Endothelial cell (in vitro differentiated cells): Measurements from ENCODE around the gene RALB. TPM values are rescaled to one million over a fixed set of nuclear protein-coding genes. Genes with fewer than 3 reads are reported as not detected.
"Not testable (repeated sequence)": the region's sequence is repeated elsewhere in the genome, so short reads cannot be mapped to it uniquely, and the experiment has no call there.

Experiments used
- DNase-seq: peaks from one replicate; pipeline ENCODE4 v3.0.0; 2021; ENCODE audit warnings: low spot score
- H3K27ac Mint-ChIP-seq: one replicate; pipeline ENCODE4 v1.8.0; 2021; ENCODE audit warnings: mixed read lengths, inconsistent platforms; ENCODE audit not compliant: unreplicated experiment
- H3K27me3 Mint-ChIP-seq: one replicate; pipeline ENCODE4 v1.8.0; 2021; ENCODE audit warnings: mild to moderate bottlenecking, moderate library complexity, mixed read lengths, inconsistent platforms; ENCODE audit not compliant: unreplicated experiment
- H3K36me3 Mint-ChIP-seq: one replicate; pipeline ENCODE4 v1.8.0; 2021; ENCODE audit warnings: mild to moderate bottlenecking, low read depth, mixed read lengths, inconsistent platforms; ENCODE audit not compliant: unreplicated experiment
- H3K4me1 Mint-ChIP-seq: one replicate; pipeline ENCODE4 v1.8.0; 2021; ENCODE audit warnings: mild to moderate bottlenecking, mixed read lengths, inconsistent platforms; ENCODE audit not compliant: unreplicated experiment
- H3K4me3 Mint-ChIP-seq: one replicate; pipeline ENCODE4 v1.8.0; 2021; ENCODE audit warnings: mild to moderate bottlenecking, mixed read lengths, inconsistent platforms; ENCODE audit not compliant: unreplicated experiment
- H3K9me3 Mint-ChIP-seq: one replicate; pipeline ENCODE4 v1.8.0; 2021; ENCODE audit warnings: mixed read lengths, inconsistent platforms; ENCODE audit not compliant: unreplicated experiment
- CTCF ChIP-seq: fragments of 200-600 bp; sonication (generic); IDR thresholded peaks from one replicate; pipeline ENCODE4 v1.5.0; 2021; ENCODE audit warnings: antibody characterized with exemption; ENCODE audit not compliant: unreplicated experiment
- total RNA-seq: library from RNA; stranded (reverse); fragmentation: NEBNext Ultra II Directional; extraction: Animal tissue kit (Norgen Biotek cat#: 25700); gene quantifications from one replicate; pipeline ENCODE4 v1.2.1, GENCODE V29; 2021; ENCODE audit not compliant: unreplicated experiment

The RALB gene
- total RNA-seq, 1 donor from 2014 or later: 367 TPM

GRCh38 chr2:120307482-120307881 is 54.8 kb downstream of the RALB start:
- Mint-ChIP-seq H3K27ac (no peak overlapping the region), H3K4me1 (peaks cover 22% of the 10 kb centered on the region), H3K9me3 (no peaks in the 10 kb centered on the region), H3K36me3 (peaks cover 19% of the 10 kb centered on the region), H3K4me3 (no peak overlapping the region), H3K27me3 (peaks cover 9% of the 10 kb centered on the region)
- no peak for TF ChIP-seq CTCF
- DNase-seq: no peak

GRCh38 chr2:120308038-120308910 is 55.6 kb downstream of the RALB start:
- H3K4me3 Mint-ChIP-seq: no peak overlapping the region

GRCh38 chr2:120310136-120310535 is 57.5 kb downstream of the RALB start:
- H3K4me3 Mint-ChIP-seq: no peak overlapping the region
- H3K9me3 Mint-ChIP-seq: no peaks in the 10 kb centered on the region
- peaks cover 29% of the 10 kb centered on the region for H3K4me1 Mint-ChIP-seq
- peaks cover 12% of the 10 kb centered on the region for H3K27me3 Mint-ChIP-seq
- H3K36me3 Mint-ChIP-seq: peaks cover 7% of the 10 kb centered on the region
- DNase-seq: no peak
- no peak overlapping the region for H3K27ac Mint-ChIP-seq
- no peak for TF ChIP-seq CTCF

More at GRCh38 chr2:120308038-120308910, 55.6 kb downstream of the RALB start:
- peaks cover 12% of the 10 kb centered on the region for H3K36me3 Mint-ChIP-seq
- no peak for DNase-seq
- peaks cover 27% of the 10 kb centered on the region for H3K4me1 Mint-ChIP-seq
- no peak overlapping the region for H3K27ac Mint-ChIP-seq
- peaks cover 7% of the 10 kb centered on the region for H3K27me3 Mint-ChIP-seq
- TF ChIP-seq CTCF: no peak
- no peaks in the 10 kb centered on the region for H3K9me3 Mint-ChIP-seq

GRCh38 chr2:120310841-120311240 is 58.2 kb downstream of the RALB start:
- not testable (repeated sequence) for H3K9me3 Mint-ChIP-seq, H3K36me3 Mint-ChIP-seq, DNase-seq, H3K4me3 Mint-ChIP-seq, H3K27ac Mint-ChIP-seq
- Mint-ChIP-seq H3K27me3 (peaks cover 12% of the 10 kb centered on the region), H3K4me1 (peaks cover 27% of the 10 kb centered on the region)

- Mint-ChIP-seq H3K4me1 (peaks cover 22% of the 10 kb centered on the region), H3K27ac (no peak overlapping the region), H3K27me3 (peaks cover 16% of the 10 kb centered on the region), H3K9me3 (no peaks in the 10 kb centered on the region), H3K36me3 (peaks cover 3% of the 10 kb centered on the region), H3K4me3 (no peak overlapping the region)
- no peak for TF ChIP-seq CTCF
- DNase-seq: no peak
Observed at GRCh38 chr2:120312076-120312475, 59.4 kb downstream of the RALB start.
